Stimulated activated CD8-positive, alpha-beta memory T cell treated with anti-CD3 and anti-CD28 coated beads, Interleukin-15, amount 100 ng/mL, for 1 hour (primary cell): ENCODE data around the gene SMIM7.

Experiments used
- DNase-seq: peaks from one replicate; pipeline ENCODE4 v3.0.0-alpha.2; 2020; ENCODE audit warnings: low read depth

Gene SMIM7

DNA sequence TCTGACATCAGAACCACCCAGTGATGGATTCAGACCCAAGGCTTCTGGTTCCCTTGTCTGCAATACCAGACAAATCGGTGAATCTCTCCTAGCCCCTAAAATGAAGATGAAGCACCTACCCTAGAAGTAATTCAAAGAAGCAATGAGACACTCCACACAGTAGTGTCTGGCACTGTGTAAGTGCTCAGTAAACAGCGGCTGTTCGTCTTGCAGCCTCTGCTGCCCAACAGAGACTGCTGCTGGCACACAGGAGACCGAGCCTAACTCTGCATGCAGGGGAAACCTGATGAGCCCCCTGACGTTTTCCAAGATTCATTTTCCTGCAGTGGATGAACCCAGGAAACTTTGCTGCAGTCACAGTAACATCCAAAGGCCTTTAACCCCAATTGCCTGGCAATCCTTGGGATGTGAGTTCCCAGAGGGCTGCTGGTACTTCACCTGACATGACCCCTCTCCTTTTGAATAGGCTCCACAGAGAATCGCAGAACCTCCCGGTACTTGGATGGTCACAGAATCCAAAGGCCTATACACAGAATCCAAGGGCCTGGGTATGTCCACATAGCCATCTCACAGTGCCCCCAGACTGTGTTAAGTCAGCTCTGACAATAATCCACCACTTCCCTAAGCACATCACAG, 38.7 kb downstream of the SMIM7 start:
- DNase-seq = no peak

DNA sequence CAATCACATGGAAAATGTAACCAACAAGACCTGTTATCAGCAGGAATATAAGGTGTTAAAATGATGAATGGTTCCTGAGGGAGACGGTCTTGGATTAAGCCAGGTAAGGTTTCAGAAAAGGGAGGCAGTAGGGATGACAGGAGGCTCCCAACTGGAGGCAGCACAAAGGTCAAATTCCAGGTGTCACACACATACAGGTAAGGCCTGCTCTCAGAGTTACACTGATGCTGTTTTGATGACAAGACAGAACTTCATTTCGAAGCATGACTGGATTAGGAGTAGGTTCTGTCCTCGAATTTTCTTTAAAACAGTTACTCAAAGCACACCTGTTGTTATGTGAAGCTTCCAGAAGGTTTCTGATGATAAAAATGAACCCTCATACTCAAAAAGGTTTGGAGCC, 39.4 kb downstream of the SMIM7 start:
- no peak for DNase-seq

DNA sequence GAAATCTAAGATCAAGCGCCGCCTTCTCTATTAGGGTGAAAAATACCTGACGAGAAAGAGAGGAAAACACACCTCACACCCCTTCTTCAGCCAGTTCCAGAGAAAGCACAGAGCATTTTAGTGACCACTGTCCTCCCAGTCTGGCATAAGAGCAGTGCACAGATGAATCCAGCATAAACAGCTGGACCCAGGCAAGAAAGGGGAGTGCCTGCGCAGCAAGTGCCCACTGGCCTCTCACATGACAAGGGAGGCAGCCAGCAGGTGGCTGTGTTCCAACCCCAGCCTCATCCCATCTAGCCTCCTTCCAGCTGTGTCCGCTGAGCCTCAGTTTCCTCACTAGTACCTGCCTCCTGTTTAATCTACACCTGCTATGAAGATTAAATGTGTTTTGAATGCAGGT, 39.9 kb downstream of the SMIM7 start:
- no peak for DNase-seq

DNA sequence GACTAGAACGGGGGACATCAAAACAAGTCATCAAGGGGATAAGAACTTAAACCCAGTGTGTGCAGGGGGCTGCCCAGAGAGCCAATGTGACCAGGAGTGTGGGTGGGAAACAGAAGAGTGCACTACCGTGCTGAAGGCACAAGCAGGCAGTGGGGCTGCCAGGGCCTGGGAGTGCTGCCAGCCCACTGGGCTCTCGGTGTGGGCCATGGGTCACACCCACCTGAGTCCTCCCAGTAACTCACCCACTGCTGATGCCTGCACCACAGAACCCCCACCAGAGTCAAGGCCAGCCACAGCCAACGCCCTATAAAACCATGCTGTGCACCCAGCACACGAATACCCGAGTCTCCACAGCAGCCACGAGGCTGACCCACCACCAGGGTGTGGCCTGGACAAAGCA, 40.5 kb downstream of the SMIM7 start:
- no peak for DNase-seq

DNA sequence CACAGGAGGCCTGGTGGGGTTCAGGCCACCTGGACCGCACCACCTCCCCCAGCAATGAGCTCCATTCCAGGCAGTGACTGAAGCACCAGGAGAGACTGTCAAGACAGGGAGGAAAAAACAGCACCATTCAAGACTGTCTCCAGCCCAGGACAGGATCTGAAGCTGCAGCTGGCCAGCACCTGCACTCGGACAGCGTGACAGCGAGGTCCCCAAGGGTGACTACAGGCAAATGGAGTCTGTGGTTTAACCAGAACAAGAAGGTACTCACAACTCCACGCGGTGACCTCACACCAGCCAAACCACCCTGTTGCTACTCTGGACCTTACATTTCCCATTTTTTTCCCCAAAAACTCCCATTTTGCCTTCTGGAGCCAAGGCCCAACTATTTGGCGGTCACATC, 41.7 kb downstream of the SMIM7 start:
- DNase-seq = no peak

DNA sequence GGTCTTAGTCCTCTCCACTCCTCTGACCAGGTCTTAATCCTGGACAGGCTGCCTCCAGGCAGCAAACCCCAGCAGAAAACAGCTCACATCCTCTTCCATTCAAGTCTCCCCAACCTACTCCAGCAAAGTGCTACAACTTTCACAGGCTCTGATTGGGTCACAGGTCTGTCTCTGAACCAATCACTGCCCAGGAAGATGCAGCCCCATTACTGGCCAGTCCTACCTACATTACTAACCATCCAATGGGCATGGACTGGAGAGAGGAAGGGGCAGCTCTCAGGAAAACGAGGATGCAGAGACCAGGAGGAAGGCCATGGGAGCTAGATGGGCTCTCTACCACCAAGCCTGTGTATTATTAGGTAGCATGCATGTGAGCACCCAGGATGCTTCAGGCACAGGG, 44.1 kb downstream of the SMIM7 start:
- no peak for DNase-seq

DNA sequence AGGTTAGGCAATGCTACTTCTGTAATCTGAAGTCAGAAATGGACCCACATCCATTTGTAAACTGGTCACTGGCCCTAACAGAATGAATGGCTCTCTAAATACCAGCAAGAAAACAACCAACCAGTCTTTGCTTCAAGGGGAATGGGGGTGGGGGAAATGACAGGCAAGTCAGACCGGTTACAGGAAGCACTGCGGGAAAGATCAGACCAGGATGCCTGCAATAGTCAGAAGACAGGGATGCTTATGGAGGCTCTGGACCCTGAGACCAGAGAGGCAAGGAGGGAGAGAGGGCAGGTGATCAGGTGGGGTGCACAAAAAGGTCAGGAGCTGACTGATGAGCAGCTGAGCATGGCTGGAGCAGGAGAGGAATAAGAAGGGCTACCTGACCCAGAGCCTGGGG, 45.0 kb downstream of the SMIM7 start:
- DNase-seq = no peak

DNA sequence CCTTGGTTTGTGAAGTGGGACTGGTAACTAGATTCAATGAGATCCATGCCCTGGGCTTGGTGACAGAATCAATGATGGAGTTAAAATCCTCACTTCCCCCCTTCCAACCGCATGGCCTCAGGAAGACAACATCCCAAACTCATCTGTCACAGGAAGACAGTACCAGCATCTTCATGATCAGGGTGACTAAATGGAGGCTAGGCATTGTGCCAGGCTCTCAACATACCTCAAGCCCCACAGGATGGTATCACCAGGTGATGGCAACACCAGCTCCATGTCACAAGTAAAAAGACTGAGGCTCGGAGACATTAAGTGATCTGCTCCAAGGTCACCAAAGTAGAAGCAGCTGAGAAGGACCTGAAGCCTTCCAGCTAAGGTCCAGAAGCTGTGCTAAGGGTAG, 46.1 kb downstream of the SMIM7 start:
- DNase-seq = no peak

DNA sequence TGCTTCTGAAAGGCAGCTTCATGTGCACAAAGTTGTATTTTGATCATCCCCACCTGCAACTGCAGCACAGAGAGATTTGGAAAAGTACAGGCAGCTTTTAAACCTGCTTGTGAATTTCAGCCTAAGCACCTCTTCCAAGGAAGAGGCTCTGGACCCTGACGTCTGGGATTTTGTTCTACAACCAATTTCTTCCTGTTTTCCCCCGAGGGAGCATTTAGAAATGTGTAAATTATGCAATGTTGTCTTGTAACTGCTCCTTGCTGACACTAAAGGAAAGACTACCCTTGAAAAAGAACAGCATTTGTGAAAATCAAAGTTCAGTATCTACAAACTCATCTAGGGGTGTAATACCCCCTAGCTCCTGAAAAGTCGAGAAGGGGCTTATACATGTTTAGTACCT, 47.3 kb downstream of the SMIM7 start:
- no peak for DNase-seq

DNA sequence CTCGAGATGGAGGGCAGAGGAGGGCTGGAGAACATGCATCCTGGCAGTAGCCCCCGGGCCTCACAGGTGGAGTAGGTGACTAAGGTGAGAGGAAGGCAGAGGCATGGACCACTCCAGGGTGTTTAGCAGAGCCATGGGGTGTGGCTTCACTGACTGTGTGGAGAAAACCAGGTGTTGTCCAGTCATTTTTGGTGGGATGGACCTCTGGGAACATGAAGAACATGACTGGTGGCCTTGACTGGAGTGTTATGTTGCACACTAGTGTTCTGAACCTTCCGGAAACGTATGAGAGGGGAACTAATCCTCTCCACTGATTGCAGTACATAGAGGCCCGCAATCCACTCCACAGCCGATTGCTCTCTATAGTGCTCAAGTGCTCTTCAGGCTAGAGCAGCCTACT, 48.8 kb downstream of the SMIM7 start:
- DNase-seq = no peak

DNA sequence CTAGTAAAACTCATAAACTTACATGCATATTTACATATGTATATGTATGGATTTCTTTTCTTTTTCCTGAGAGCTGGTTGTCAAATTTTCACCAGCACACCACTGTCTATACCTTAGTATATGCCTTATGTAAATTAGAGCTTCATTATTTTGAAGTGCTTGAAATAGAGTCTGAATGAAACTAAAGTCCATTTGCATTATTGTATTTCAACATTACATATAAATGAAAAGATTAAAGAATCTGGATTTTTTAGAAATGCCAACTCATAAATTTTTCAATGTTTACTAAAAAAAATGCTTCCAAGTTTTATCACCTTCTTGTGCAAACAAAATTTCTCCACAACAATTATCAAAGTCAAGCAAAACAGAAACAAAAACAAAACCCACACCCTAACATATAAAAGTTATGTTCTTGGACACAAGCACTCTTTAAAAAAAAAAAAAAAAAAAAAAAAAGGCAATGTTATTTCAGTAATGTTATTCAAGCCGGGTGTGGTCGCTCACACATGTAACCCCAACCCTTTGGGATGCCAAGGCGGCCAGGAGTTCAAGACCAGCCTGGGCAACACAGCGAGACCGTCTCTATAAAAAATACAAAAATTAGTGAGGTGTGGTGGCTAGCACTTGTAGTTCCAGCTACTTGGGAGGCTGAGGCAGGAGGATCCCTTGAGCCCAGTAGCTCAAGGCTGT, 50.3 kb downstream of the SMIM7 start:
- DNase-seq = no peak

DNA sequence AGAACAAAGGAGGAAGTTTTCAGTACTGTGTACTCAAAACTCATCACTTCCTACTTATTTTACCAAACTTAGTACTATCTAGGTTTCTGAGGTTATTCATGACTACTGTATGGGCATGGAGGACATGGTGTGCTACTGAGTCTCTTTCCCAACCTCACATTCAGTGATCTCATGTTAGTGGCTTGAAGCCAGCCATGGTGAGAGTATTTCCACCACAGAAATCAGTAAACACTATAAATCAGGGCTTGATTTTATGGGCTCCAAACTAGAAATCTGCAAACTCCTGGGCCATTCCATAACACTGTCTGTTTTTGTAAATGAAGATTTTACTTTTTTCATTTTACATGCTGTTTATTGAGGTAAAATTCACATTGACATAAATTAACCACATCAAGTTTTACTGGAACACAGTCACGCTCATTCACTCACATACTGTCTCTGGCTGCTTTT, 51.6 kb downstream of the SMIM7 start:
- DNase-seq = no peak

DNA sequence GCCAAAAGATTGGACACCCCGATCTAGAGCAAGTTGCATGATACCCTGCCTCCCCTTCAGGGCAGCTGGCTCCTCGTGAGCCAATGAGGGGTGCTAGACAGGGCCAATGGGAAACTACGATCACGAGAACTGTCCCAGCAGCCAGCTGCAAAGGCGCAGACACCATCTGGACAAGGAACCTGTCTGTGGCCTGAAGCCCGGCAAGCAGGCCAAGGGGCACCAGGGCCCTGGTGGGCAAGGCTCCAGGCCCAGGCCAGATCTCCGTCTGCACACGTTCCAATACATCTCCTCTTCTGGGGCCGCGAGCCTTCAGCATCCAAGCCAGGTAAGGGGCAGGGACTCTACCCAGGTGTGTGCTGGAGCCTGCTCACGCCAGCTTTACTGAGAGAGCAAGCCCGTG, 52.1 kb downstream of the SMIM7 start:
- no peak for DNase-seq

DNA sequence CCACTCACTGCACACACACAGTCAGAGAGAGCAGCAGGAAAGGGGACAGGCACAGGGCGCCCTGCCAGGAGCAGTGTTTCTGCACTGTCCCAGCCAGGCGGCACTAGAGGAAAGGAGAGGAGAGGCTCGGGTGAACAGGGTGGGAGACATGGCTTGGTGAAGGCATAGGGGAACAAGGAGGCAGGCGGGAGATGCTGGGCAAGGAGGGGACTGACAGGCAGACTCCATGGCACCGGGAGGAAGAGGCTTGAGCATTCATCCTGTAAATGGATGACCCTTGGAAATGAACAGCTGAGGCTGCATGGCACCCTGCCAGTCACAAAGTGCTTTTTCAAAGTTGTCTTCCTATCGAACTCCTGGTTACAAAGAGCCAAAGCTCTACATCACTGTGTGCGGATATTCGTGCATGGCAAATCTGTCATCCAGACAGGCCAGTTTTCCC, 54.4 kb downstream of the SMIM7 start:
- no peak for DNase-seq

DNA sequence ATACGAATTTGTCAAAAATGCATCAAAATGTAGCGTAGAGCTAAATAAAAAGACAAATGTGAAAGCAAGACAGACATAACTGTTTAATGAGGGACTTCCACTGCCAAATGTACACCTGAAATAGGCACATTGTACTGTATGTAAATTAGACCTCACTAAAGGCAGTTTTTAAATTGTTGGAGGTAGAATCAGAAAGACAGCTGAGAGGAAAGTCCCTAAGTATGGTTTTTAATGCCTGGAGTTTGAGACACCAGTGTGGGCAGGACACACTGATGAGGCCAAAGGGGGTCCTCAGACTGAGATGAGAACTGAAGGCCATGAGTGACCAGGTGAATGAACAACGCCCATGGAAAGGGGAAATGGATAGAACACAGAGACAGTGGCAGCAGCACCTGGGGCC, 54.8 kb downstream of the SMIM7 start:
- DNase-seq = no peak

DNA sequence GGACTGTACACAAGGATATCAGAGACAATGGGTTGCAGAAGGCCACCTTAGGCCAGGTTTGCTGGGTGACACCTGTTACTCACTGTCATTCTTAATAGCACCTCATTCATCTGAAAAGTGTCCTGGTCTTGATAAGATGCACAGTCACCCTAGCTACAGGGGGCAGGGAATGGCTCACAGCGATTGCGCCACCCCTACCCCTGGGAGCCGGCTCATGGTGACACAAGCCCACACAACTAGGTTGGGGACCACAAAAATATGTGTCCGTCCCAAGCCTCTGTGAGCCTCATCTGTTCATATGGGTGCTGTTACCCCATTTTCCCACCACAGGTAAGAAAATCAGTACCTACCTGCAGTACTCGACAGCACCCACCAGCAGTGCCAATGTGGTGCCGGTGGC, 55.3 kb downstream of the SMIM7 start:
- no peak for DNase-seq

DNA sequence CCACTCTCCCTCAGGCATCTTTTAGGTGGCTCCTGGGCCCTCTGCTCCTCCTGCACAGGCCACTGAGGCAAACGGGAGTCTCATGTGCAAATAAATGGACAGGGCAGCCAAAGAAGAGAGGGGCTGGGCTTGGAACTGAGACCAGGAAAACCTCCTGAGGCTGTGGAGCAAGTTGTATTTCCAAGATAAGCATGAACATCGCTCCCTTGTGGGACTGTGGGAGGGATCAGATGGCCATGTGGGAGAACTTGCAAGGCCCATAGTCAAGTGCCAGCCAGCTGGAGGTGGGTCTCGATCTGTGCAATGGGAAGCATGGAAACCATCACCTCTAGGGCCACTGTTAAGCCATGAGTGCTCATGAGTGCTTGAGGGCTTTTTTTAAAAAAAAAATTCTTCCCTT, 56.9 kb downstream of the SMIM7 start:
- no peak for DNase-seq

DNA sequence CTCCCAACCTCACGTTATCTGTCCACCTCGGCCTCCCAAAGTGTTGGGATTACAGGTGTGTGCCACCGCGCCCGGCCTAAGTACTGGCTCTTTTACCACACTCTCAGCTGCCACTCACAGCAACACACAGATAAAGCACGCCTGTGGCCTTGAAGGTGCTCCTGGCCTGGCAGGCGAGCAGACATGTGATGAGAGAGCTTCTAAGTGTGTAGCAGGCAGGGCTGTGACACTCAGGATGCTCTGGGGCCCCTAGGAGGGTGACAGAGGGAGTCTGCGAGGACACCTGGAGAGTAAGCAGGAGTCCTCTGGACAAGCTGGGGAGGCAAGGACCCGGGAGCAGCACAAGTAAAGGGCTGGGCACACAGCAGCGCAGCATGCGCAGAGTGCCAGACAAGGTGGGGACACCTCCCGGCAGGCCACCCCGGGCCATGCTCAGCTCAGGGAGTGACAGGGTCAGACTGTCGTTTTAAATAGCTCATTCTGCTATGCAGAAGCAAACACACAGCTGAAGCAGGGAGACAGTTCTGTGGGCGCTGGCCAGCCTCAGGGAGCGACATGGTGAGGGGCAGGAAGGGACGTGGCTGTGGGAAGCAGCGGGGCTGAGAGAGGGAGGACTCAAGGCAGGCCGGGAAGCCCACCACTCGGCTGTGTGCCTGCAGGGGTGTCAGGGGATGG, 58.4 kb downstream of the SMIM7 start:
- DNase-seq = no peak

DNA sequence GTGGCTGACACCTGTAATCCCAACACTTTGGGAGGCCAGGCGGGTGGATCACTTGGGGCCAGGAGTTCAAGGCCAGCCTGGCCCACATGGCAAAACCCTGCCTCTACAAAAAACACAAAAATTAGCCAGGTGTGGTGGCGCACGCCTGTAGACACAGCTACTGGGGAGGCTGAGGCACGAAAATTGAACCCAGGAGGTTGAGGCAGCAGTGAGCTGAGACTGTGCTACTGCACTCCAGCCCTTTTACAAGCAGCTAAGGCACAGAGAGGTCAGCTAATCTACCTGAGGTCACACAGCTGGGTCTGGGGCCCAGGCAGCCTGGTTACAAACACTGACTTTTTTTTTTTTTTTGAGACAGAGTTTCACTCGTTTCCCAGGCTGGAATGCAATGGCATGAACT, 59.1 kb downstream of the SMIM7 start:
- no peak for DNase-seq

DNA sequence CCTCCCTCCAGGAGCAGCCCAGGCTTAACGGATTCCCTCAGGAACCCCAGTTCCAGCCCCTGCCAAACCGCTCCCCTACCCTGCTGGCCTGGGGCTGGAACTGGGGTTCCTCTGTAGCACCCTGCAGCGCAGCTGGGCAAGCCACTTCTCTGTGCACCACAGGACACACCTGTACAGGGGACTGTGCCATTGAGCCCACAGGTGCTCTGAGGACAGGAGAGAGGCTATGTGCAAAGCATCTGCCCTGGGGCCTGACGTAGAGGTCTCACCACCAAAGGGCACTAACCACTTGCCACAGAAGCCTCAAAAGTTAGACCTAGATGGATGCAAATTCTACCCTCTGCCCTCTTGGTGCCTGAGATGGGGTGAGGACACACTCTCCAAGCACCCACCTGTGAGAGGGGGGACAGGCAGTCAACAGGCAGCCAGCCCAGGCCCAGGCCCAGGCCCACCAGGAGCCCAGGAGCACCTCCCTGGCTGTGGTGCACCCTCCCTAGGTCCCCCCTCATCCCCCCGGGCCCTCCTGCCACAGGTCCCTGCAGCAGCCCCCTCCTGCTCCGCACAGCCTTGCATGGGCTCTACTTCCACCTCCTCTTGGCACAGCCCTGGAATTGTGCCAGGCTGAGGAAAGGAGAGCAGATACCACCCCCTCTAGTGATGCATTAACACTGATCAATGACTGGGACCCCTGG, 60.1 kb downstream of the SMIM7 start:
- DNase-seq = no peak

DNA sequence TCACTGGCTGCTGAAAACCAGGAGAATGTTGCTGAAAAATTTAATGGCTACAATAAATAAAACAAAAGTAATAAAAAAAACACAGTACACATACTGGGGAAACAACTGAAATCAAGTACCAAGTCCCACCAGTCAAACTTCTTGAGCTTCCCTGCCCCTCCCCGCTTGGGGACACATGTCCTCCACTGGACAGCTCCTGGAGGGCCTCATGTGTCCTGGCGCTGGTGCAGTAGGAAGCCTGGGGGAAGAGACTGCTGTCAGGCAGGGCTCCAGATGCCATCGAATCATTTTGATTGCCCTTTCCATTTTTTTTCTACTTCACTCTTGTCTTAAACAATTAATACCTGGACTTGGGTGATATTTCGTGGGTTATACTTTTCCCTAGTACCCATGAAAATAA, 61.1 kb downstream of the SMIM7 start:
- no peak for DNase-seq

DNA sequence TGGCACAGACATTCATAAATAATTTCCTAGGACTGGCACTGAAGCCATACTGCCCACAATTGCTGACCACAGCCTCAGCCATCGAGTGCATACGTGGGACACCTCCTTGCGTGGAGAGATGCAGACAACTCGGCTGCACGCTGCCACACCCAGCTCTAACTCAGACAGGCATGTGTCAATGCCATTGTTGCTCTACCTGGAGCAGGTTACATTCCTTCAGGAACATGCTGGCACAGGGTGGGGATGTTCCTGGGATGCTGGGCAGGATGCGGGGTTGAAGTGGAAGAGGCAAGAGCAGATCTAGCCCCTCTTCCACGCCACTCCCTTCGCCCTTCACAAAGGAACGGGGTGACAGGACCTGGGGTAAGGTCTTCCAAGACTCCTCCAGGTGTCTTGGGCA, 63.5 kb downstream of the SMIM7 start:
- DNase-seq = no peak
